OCI-LY3 (cell line): ENCODE results near the gene SLC45A3.
A peak's percentile ranks its signal among the peaks of the same experiment; 100 is the strongest.

Source experiments
- H2AFZ ChIP-seq: fragments of 200-600, 300-600 bp; shearing (Covaris generic); 2 replicates; pipeline ENCODE4 v1.6.0; 2014; ENCODE audit warnings: antibody characterized with exemption, low read depth, low read length
- H3K27ac ChIP-seq: fragments of 200-600, 300-600 bp; sonication (generic); 2 replicates; pipeline ENCODE4 v1.5.1; 2014; ENCODE audit warnings: mild to moderate bottlenecking, low read length, moderate library complexity, mixed read lengths
- H3K27me3 ChIP-seq: fragments of 200-600, 300-600 bp; sonication (generic); 2 replicates; pipeline ENCODE4 v1.6.1; 2014; ENCODE audit warnings: low read depth, low read length, mixed read lengths
- H3K36me3 ChIP-seq: fragments of 200-600, 300-600 bp; sonication (generic); replicated peaks from 2 replicates; pipeline ENCODE3; 2014; ENCODE audit warnings: low read depth, low read length, mixed read lengths
- H3K4me1 ChIP-seq: fragments of 300-600, 200-600 bp; sonication (generic); 2 replicates; pipeline ENCODE4 v1.6.1; 2014; ENCODE audit warnings: low read length, mixed read lengths
- H3K4me2 ChIP-seq: fragments of 200-600, 300-600 bp; sonication (generic); 2 replicates; pipeline ENCODE4 v1.6.1; 2014; ENCODE audit warnings: low read length, mixed read lengths
- H3K4me3 ChIP-seq: fragments of 300-600, 200-600 bp; sonication (generic); 2 replicates; pipeline ENCODE4 v1.5.1; 2014; ENCODE audit warnings: antibody characterized with exemption, mild to moderate bottlenecking, low read length, moderate library complexity
- H3K79me2 ChIP-seq: fragments of 300-600, 200-600 bp; shearing (Covaris generic); 2 replicates; pipeline ENCODE4 v1.6.1; 2014; ENCODE audit warnings: mild to moderate bottlenecking, low read length, mixed read lengths
- H3K9ac ChIP-seq: fragments of 300-600, 200-600 bp; shearing (Covaris generic); 2 replicates; pipeline ENCODE4 v1.6.0; 2014; ENCODE audit warnings: mild to moderate bottlenecking, low read length, moderate library complexity
- H3K9me3 ChIP-seq: fragments of 200-600, 300-600 bp; shearing (Covaris generic); 2 replicates; pipeline ENCODE4 v1.6.1; 2014; ENCODE audit warnings: low read length, mixed read lengths; ENCODE audit not compliant: insufficient read depth
- H4K20me1 ChIP-seq: fragments of 200-600, 300-600 bp; sonication (generic); 2 replicates; pipeline ENCODE4 v1.6.1; 2016; ENCODE audit warnings: low read length, mixed read lengths; ENCODE audit not compliant: insufficient read depth
- EZH2phosphoT487 ChIP-seq: fragments of 200-600 bp; shearing (Covaris generic); IDR thresholded peaks from 2 replicates; pipeline ENCODE4 v1.6.1; 2018; ENCODE audit warnings: antibody characterized with exemption, mixed run types, low read depth
- TF ChIP-seq, protein P1 (sequence below): fragments of 200-600, 300-600 bp; sonication (generic); IDR thresholded peaks from 2 replicates; pipeline ENCODE4 v1.5.1; 2014; ENCODE audit warnings: antibody characterized with exemption, low read length, low read depth

Gene SLC45A3

GRCh38 chr1:205704903-205705302, 24.6 kb upstream of the SLC45A3 start:
- Histone ChIP-seq H3K9ac (no peak overlapping the region), H4K20me1 (peaks cover 18% of the 10 kb centered on the region), H2AFZ (no peak overlapping the region), H3K4me1 (peaks cover 21% of the 10 kb centered on the region), H3K79me2 (0 out of 2 replicates have a peak, but pooled peaks cover 4% of the 10 kb centered on the region), H3K4me2 (peak overlapping the region; percentile 40), H3K36me3 (peaks cover 72% of the 10 kb centered on the region), H3K27me3 (no peaks in the 10 kb centered on the region), H3K9me3 (no peaks in the 10 kb centered on the region), H3K4me3 (no peak overlapping the region), H3K27ac (peak overlapping the region; percentile 17; the same call in 1 of the 2 replicates)
- no peak for TF ChIP-seq EZH2phosphoT487
- TF ChIP-seq, protein P1, sequence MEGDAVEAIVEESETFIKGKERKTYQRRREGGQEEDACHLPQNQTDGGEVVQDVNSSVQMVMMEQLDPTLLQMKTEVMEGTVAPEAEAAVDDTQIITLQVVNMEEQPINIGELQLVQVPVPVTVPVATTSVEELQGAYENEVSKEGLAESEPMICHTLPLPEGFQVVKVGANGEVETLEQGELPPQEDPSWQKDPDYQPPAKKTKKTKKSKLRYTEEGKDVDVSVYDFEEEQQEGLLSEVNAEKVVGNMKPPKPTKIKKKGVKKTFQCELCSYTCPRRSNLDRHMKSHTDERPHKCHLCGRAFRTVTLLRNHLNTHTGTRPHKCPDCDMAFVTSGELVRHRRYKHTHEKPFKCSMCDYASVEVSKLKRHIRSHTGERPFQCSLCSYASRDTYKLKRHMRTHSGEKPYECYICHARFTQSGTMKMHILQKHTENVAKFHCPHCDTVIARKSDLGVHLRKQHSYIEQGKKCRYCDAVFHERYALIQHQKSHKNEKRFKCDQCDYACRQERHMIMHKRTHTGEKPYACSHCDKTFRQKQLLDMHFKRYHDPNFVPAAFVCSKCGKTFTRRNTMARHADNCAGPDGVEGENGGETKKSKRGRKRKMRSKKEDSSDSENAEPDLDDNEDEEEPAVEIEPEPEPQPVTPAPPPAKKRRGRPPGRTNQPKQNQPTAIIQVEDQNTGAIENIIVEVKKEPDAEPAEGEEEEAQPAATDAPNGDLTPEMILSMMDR: no peak

DNA sequence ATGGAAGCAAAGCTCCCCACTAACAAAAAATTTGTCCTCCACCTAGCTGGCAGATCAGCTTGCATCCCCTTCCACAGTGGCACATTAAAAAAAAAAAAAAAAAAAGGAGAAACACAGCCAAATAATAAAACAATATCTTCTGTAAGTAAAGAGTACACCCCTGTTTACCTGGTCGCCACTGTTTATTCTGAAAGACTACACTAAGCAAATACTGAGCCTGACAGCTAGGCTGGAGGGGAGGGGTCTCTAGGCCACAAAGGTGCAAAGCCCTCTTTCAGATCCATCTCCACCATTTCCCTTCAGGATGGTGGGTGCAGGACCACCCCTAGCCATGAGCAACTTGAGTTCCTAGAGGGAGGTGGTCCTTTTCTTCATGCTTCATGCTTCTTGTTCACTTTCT, 22.8 kb upstream of the SLC45A3 start:
- H3K36me3 ChIP-seq: peaks cover 58% of the 10 kb centered on the region
- no peak overlapping the region for H3K4me2 ChIP-seq
- 0 out of 2 replicates have a peak, but pooled peaks cover 4% of the 10 kb centered on the region for H3K79me2 ChIP-seq
- H3K9ac ChIP-seq: no peak overlapping the region
- no peaks in the 10 kb centered on the region for H3K9me3 ChIP-seq
- TF ChIP-seq EZH2phosphoT487: no peak
- TF ChIP-seq, protein P1: no peak
- H3K4me1 ChIP-seq: peaks cover 21% of the 10 kb centered on the region
- H3K27me3 ChIP-seq: no peaks in the 10 kb centered on the region
- H3K27ac ChIP-seq: no peak overlapping the region
- no peak overlapping the region for H2AFZ ChIP-seq
- H4K20me1 ChIP-seq: peaks cover 18% of the 10 kb centered on the region
- no peak overlapping the region for H3K4me3 ChIP-seq

GRCh38 chr1:205701891-205702290, 21.6 kb upstream of the SLC45A3 start:
- peaks cover 18% of the 10 kb centered on the region for H4K20me1 ChIP-seq
- no peak overlapping the region for H3K4me2 ChIP-seq
- no peak overlapping the region for H3K9ac ChIP-seq

DNA sequence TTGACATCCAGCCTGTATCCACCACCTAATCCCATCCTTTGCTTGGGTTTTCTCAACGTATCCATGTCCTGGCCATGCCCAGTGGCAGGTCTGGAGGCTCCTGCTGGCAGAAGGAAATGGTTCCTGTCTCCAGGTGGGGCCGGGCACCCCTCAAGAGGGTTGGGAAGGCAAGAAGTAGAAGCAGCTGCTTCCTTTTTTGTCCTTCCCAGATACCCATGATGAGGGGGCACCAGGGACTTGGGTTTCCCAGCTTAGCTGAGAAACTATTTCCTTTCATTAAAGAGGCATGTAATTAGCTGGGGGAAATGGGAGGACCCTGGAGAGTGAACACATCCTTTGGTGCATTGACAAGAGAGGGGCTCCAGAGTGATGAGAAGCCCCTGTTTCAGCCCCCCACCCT, 21.1 kb upstream of the SLC45A3 start:
- TF ChIP-seq EZH2phosphoT487: no peak
- TF ChIP-seq, protein P1: no peak

More at GRCh38 chr1:205701891-205702290, 21.6 kb upstream of the SLC45A3 start:
- Histone ChIP-seq H3K27me3 (no peaks in the 10 kb centered on the region), H3K27ac (no peak overlapping the region), H3K4me1 (peaks cover 21% of the 10 kb centered on the region), H3K9me3 (no peaks in the 10 kb centered on the region), H2AFZ (no peak overlapping the region), H3K36me3 (peaks cover 52% of the 10 kb centered on the region), H3K79me2 (0 out of 2 replicates have a peak, but pooled peaks cover 4% of the 10 kb centered on the region), H3K4me3 (no peak overlapping the region)
- no peak for TF ChIP-seq EZH2phosphoT487
- TF ChIP-seq, protein P1: no peak

More for the DNA sequence above, 21.1 kb upstream of the SLC45A3 start:
- peaks cover 48% of the 10 kb centered on the region for H3K36me3 ChIP-seq
- no peak overlapping the region for H3K27ac ChIP-seq
- no peak overlapping the region for H3K9ac ChIP-seq
- H4K20me1 ChIP-seq: peaks cover 18% of the 10 kb centered on the region
- no peak overlapping the region for H3K4me2 ChIP-seq
- H3K4me1 ChIP-seq: peaks cover 17% of the 10 kb centered on the region
- H3K27me3 ChIP-seq: no peaks in the 10 kb centered on the region
- no peak overlapping the region for H2AFZ ChIP-seq
- no peaks in the 10 kb centered on the region for H3K9me3 ChIP-seq
- H3K79me2 ChIP-seq: 0 out of 2 replicates have a peak, but pooled peaks cover 4% of the 10 kb centered on the region
- no peak overlapping the region for H3K4me3 ChIP-seq
